Hematopoietic multipotent progenitor cell treated with erythropoietin and hydrocortisone succinate and interleukin-3 and kit ligand, for 6 days (in vitro differentiated cells): Measurements from ENCODE around the gene ABCA4.

Experiments used
- DNase-seq: peaks from one replicate; pipeline ENCODE4 v3.0.0-alpha.2; 2015

ABCA4 gene

GRCh38 chr1:94079989-94080388 is 41.0 kb downstream of the ABCA4 start:
- no peak for DNase-seq

DNA sequence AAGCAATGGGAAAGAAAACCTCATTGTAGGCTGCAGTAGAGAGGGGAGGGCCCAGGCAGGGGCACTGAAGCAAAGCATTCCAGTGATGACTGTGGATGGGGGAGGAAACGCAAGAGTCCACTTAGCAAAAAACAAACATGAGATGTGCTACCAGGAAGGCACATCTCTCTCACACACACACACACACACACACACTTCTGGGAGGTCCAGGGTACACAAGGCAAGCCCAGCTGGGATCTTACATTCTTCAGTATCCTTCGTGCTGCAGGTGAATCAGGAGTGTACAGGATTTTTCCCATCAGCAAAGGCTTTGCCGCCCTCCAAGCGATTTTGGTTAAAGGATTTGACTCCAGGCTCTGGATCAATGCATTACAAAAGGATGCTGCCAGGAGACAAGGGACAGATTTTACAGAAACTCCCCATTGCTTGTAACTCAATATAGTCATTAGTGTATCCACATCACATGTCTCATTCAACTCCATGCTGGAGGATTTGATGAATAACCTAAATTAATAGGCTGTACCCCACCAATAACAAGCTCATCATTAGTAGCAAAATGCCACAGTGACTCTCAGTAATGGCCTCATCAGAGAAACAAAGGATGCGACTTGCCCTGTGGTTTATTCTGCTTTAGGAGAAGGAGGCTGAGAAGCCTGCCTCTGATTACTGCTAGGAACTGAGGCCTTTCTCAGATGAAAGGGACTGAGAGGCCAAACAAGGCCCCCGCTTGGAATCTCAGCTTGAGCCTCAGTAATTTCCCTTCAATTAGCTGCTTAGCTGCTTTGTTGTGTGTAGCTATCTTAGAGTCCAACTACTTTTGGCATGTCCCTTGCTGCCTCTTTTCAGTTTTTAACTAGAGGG is 41.6 kb downstream of the ABCA4 start:
- DNase-seq: no peak

DNA sequence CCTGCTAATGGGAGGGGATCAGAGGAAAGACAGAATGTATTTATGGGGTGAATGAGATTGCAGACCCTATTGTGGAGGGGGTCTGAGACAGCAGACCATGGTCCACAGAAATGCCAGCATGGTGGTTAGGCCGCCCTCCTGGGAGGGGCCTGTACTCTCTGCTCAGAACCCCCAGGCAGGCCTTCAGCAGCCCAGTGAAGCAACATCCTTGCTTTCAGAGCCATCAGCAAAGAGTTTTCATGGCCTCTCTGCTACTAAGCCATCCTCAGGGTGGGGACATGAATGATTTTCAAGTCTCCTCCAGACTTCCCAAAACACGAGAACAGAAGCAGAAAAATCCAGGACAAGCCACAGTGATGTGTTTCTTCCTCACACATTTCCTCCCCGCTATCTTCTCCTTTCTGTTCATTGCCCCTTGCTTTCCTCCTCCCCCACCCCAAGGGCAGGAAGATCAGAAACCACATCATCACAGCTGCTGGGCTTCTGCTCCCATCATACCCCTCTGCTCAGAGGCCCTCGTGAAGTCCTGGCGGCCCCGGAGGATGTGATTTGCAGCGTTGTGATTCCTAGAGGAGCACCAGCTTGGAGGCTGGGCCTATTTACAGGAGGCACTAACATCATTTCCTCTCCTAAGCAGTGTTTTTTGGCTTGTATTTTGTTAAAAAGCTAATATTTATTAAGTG is 48.0 kb downstream of the ABCA4 start:
- peak; percentile 13 for DNase-seq

DNA sequence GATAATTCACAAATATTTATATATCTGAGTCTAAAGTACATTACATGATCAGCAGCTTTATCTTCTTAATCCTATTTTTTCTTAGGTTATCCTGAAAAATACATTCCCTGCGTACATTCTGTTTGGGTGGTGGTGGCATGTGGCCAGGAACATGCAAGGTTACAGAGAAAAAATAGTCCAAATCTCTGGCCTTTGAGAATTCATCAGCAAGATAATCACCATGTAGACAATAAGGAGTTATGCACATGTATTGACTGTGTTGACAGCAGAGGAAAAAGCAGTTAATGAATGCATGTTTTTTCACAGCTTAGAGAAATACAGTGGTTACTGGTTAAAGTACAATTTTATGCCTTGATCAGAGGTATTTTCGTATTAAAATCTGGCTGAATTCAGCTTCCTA is 49.0 kb downstream of the ABCA4 start:
- no peak for DNase-seq

- DNase-seq: no peak
Measured at GRCh38 chr1:94071391-94071790, 49.6 kb downstream of the ABCA4 start.

DNA sequence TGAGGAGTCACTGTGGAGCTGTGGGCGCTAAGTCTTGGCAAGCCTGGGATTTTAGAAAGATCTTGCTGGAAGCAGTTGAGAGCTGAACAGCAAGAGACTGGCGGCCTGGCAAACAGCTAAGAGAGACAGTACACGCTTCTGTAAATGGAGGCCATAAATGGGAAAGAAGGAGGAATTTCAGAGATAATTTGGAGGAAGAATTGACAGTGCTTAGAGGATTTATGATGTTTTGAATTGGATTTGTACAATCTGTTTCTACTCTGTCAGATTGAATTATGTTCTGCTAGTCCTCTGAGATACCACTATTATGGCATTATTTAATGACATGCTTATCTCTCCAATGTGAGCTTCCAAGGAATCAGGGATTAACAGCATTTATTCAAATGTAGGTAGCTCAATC is 50.1 kb downstream of the ABCA4 start:
- DNase-seq: no peak

DNA sequence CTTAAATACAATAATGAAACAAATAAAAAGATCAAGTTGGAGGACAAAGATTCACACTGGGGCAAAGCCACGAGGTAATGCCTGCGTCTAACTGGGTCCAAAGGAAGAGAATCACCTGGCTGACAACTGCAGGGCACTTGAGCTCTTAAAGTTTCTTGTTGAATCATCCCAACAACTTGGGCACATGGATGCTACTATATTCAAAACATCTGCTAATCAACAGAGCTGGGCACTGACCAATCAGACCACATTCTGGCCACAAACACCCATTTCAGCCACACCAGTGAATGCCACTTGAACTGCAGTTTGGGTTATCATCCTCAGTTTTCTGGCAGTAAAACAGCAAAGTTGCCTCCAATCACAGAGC is 51.0 kb downstream of the ABCA4 start:
- DNase-seq: no peak

GRCh38 chr1:94068999-94069918 is 51.7 kb downstream of the ABCA4 start:
- no peak for DNase-seq

- DNase-seq: no peak
Measured at GRCh38 chr1:94068096-94068998, 52.6 kb downstream of the ABCA4 start.

DNA sequence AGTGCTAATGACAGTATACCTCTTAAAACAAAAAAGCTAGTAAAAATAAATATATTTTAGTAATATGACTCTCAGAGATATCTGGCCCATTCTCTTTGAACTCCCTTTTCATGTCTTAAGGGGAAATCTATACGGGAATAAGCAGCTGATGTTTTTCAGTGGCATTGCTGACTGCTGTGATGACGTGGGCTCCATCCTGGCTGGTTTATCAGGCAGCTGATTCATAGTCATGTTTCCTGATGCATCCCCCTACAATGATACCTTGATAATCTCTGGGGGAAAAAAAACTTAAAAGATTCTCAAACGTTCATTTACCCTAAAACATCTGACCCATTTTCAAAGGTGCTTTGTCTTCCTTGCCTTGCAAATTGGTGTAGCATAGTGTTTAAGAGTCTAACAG is 53.8 kb downstream of the ABCA4 start:
- DNase-seq: no peak

DNA sequence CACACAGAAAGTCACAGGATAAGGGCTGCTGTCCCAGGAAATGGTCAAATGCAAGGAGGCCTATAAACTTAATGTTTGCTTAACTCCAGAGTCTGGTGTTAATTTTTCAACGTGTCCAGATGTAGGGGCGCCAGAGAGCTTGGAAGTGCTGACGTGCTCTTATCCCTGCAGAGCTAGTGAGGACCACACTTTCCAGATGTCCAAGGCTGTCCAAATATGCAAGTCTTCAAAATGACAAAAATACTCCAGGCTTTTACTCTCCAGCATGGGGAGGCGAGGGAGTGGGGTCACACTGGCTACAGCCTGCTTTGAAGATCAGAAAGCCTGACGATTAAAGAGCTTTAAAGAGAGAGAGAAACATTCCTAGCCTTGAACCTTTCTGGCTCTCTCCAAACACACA is 57.6 kb downstream of the ABCA4 start:
- DNase-seq: peak; percentile 40

GRCh38 chr1:94061513-94062443 is 59.2 kb downstream of the ABCA4 start:
- DNase-seq: peak; percentile 75

DNA sequence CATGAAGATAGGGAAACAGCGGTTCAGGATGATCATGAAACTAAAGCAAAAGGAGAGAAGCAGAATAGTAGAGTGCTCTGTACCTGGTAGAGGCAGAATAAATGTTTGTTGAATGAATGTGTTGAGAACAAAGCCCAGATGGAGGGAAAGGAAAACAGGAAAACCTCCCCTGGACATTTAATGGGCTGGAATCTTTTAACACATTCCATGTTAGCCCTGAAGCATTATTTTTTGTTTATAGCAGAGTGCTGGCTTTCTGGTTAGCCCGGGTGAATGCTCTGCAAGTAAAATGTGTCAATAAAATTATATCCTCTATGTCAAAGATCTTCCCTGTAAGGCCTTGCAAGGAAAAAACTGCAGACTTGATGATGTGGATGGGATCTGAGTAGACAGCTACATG is 60.2 kb downstream of the ABCA4 start:
- DNase-seq: no peak

DNA sequence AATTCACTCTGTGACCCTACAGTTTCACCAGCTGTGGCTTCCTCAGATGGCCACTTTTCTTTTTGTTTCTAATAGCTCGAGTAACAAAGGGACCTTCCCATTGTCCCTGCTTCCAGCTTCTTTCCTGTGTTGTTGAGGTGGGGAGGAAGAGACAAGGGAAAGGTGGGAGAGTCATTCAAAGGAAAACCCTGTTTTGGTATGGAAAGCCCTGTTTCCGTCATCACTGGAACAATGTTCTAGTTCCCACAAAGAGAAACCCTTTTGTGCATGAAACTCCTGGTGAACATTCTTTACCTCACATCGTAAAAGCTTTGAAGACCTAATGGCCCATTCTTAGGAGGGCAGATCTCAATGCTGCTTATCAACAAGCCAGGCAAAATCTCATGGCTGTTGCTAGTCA is 62.2 kb downstream of the ABCA4 start:
- DNase-seq: no peak

DNA sequence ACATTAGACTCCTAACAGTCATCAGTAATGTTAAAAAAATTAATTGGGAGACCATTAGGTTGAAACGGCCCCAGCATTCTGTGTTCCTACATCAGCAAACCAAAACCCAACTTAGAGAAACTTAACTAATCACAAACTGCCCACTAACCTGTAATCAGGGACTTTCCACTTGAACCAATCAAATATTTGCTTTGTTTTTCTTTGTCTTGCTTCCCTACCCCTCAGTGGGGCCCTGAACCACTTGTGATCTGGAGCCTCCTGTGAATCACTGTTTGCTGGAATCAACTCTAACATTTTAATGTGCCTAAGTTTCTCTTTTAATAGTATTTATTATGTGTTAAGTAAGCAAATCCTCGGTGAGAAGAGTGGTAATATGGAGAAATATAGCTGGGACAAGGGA is 64.0 kb downstream of the ABCA4 start:
- DNase-seq: no peak

GRCh38 chr1:94056171-94056570 is 64.8 kb downstream of the ABCA4 start:
- no peak for DNase-seq

- no peak for DNase-seq
Measured at GRCh38 chr1:94055459-94056122, 65.4 kb downstream of the ABCA4 start.

GRCh38 chr1:94050675-94051074 is 70.3 kb downstream of the ABCA4 start:
- no peak for DNase-seq

GRCh38 chr1:94050254-94050653 is 70.7 kb downstream of the ABCA4 start:
- DNase-seq: no peak

- DNase-seq: no peak
Measured at GRCh38 chr1:94049791-94050190, 71.2 kb downstream of the ABCA4 start.
